HEK293 (cell line): ENCODE results near the gene KCNF1.

Experiments
- CTCF ChIA-PET: fragments of 350-600 bp; formaldehyde crosslinking; extraction: SDS; loops from one replicate; lab custom pipeline; 2021; ENCODE audit warnings: antibody characterized with exemption; lab: Yijun Ruan, JAX
- POLR2A ChIA-PET: fragments of 300-600 bp; formaldehyde crosslinking; extraction: SDS; loops from one replicate; lab custom pipeline; 2020; ENCODE audit warnings: antibody characterized with exemption, inconsistent platforms; lab: Yijun Ruan, JAX
- H3K27ac ChIP-seq: fragments of 200-500 bp; sonication (Bioruptor generic); 2 replicates; pipeline ENCODE4 v1.5.1; 2014; ENCODE audit warnings: low read depth, low read length, control low read depth, inconsistent platforms; ENCODE audit errors: extremely low read depth
- H3K36me3 ChIP-seq, 2 experiments: fragments of 200-500 bp in 1 of 2; sonication (Bioruptor generic) in 1 of 2; 1 replicate in 1 of 2; 2 replicates in 1 of 2; pipeline ENCODE4 v1.5.1; 2014 to 2017; ENCODE audit warnings: inconsistent platforms in 2 of 2, low read length in 2 of 2; ENCODE audit not compliant: control insufficient read depth in 2 of 2, insufficient read depth in 1 of 2
- H3K4me1 ChIP-seq: fragments of 200-500 bp; sonication (Bioruptor generic); 2 replicates; pipeline ENCODE4 v1.5.1; 2014; ENCODE audit warnings: mild to moderate bottlenecking, low read length, inconsistent platforms; ENCODE audit not compliant: control insufficient read depth, insufficient read depth
- H3K4me3 ChIP-seq: 2 replicates; pipeline ENCODE4 v1.5.1; 2011; ENCODE audit warnings: low read depth, mild to moderate bottlenecking, control low read depth, low read length, moderate library complexity
- H3K9me3 ChIP-seq: fragments of 200-500 bp; sonication (Bioruptor generic); 2 replicates; pipeline ENCODE4 v1.5.1; 2014; ENCODE audit warnings: low read depth, low read length, inconsistent platforms; ENCODE audit not compliant: control insufficient read depth, insufficient read depth
- BCL11A ChIP-seq: fragments of 450-650 bp; formaldehyde crosslinking; IDR thresholded peaks from 2 replicates; pipeline ENCODE4 v1.5.1; 2016; ENCODE audit warnings: low read depth, missing biosample characterization, missing genetic modification characterization
- GLI4 ChIP-seq: fragments of 450-650 bp; formaldehyde crosslinking; IDR thresholded peaks from 2 replicates; pipeline ENCODE4 v1.5.1; 2016; ENCODE audit warnings: missing biosample characterization, missing genetic modification characterization
- KLF9 ChIP-seq: fragments of 450-650 bp; formaldehyde crosslinking; IDR thresholded peaks from 2 replicates; pipeline ENCODE4 v1.5.1; 2016; ENCODE audit warnings: missing biosample characterization, missing genetic modification characterization, low read depth
- ZBTB1 ChIP-seq: fragments of 450-650 bp; formaldehyde crosslinking; IDR thresholded peaks from 2 replicates; pipeline ENCODE4 v1.5.1; 2016; ENCODE audit warnings: missing biosample characterization, missing genetic modification characterization
- ZIC2 ChIP-seq: fragments of 450-650 bp; formaldehyde crosslinking; IDR thresholded peaks from 2 replicates; pipeline ENCODE4 v1.5.1; 2016; ENCODE audit warnings: missing biosample characterization, missing genetic modification characterization
- ZNF114 ChIP-seq: fragments of 450-650 bp; formaldehyde crosslinking; IDR thresholded peaks from 2 replicates; pipeline ENCODE4 v1.5.0; 2017; ENCODE audit warnings: missing biosample characterization, missing genetic modification characterization
- ZNF121 ChIP-seq: fragments of 450-650 bp; formaldehyde crosslinking; IDR thresholded peaks from 2 replicates; pipeline ENCODE4 v1.5.1; 2016; ENCODE audit warnings: missing biosample characterization, missing genetic modification characterization
- ZNF239 ChIP-seq: fragments of 450-650 bp; formaldehyde crosslinking; IDR thresholded peaks from 2 replicates; pipeline ENCODE4 v1.5.1; 2016; ENCODE audit warnings: missing biosample characterization, missing genetic modification characterization
- ZNF24 ChIP-seq: fragments of 450-650 bp; formaldehyde crosslinking; IDR thresholded peaks from 2 replicates; pipeline ENCODE4 v1.5.1; 2016; ENCODE audit warnings: missing biosample characterization, missing genetic modification characterization
- ZNF248 ChIP-seq: fragments of 450-650 bp; formaldehyde crosslinking; IDR thresholded peaks from 2 replicates; pipeline ENCODE4 v1.5.1; 2017; ENCODE audit warnings: missing biosample characterization, missing genetic modification characterization
- ZNF423 ChIP-seq: fragments of 450-650 bp; formaldehyde crosslinking; IDR thresholded peaks from 2 replicates; pipeline ENCODE4 v1.5.1; 2016; ENCODE audit warnings: missing biosample characterization, missing genetic modification characterization
- ZNF473 ChIP-seq: fragments of 450-650 bp; formaldehyde crosslinking; IDR thresholded peaks from 2 replicates; pipeline ENCODE4 v1.5.1; 2017; ENCODE audit warnings: missing biosample characterization, missing genetic modification characterization
- ZNF561 ChIP-seq: fragments of 450-650 bp; IDR thresholded peaks from 2 replicates; pipeline ENCODE4 v1.5.1; 2018; ENCODE audit warnings: missing biosample characterization, missing genetic modification characterization, borderline replicate concordance
- TF ChIP-seq, protein P1 (sequence below): fragments of 450-650 bp; formaldehyde crosslinking; IDR thresholded peaks from 2 replicates; pipeline ENCODE4 v1.5.1; 2017; ENCODE audit warnings: missing biosample characterization, missing genetic modification characterization
- TF ChIP-seq, protein P2 (sequence below): fragments of 450-650 bp; formaldehyde crosslinking; IDR thresholded peaks from 2 replicates; pipeline ENCODE4 v1.5.1; 2016; ENCODE audit warnings: missing biosample characterization, missing genetic modification characterization

KCNF1 gene

DNA sequence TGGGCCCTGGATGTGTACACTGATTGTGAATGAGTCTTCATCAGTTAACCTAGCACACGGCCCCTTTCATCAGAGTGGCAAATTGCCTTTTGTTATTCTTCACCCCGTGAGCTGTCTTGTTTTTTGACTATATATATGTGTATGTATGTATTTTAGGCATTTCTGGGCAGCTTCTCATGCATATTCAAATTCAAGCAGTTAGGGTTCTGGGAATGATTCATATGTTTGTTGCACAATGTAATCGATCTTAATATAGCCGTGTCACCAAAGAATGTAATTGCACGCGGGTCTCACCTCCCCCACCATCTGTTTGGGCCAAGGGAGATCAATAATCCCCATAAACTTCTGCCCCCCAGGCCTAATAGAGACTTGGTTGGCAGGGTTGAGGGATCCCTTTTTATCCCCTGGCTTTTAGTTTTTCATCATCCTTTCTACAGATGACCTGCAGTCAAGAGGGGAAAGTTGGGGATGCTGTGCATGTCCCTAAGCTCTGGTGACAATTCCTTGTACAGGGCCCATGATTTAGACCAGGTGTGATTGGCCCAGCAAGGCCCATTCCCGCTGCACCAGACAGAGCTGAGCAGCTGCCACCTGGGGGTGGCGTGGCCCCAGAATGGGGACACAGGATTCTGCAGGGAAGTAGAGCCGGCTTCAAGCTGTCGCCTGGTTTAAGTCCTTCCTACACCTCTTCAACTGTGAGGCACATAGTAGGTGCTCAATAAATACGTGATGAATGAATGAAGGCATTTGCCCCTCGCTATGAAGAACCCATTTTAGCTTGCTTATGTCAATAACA is 19.2 kb downstream of the KCNF1 start:
- POLR2A ChIA-PET = no interaction called here
- CTCF ChIA-PET = interaction anchor here (4.6 kb wide), 1 partner anchor 21 kb away, joined by 28 read pairs; the partner anchor contains the start of gene KCNF1
- no peaks in the 10 kb centered on the region for H3K9me3 ChIP-seq
- no peak overlapping the region for H3K4me3 ChIP-seq
- H3K36me3 ChIP-seq = no peaks in the 10 kb centered on the region
- TF ChIP-seq ZNF121 (no peak), ZNF473 (tag by site-specific recombination) (no peak), ZNF114 (tag by site-specific recombination) (no peak), ZNF423 (tag by site-specific recombination) (no peak), ZNF561 (tag by site-specific recombination) (no peak), KLF9 (tag by site-specific recombination) (no peak), BCL11A (no peak), ZNF24 (no peak), ZBTB1 (no peak), ZNF248 (tag by site-specific recombination) (no peak)
- TF ChIP-seq, protein P1, sequence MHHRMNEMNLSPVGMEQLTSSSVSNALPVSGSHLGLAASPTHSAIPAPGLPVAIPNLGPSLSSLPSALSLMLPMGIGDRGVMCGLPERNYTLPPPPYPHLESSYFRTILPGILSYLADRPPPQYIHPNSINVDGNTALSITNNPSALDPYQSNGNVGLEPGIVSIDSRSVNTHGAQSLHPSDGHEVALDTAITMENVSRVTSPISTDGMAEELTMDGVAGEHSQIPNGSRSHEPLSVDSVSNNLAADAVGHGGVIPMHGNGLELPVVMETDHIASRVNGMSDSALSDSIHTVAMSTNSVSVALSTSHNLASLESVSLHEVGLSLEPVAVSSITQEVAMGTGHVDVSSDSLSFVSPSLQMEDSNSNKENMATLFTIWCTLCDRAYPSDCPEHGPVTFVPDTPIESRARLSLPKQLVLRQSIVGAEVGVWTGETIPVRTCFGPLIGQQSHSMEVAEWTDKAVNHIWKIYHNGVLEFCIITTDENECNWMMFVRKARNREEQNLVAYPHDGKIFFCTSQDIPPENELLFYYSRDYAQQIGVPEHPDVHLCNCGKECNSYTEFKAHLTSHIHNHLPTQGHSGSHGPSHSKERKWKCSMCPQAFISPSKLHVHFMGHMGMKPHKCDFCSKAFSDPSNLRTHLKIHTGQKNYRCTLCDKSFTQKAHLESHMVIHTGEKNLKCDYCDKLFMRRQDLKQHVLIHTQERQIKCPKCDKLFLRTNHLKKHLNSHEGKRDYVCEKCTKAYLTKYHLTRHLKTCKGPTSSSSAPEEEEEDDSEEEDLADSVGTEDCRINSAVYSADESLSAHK (tag by site-specific recombination) = no peak
- TF ChIP-seq, protein P2, sequence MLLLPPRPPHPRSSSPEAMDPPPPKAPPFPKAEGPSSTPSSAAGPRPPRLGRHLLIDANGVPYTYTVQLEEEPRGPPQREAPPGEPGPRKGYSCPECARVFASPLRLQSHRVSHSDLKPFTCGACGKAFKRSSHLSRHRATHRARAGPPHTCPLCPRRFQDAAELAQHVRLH (tag by site-specific recombination) = no peak
- H3K4me1 ChIP-seq = peaks cover under 1% of the 10 kb centered on the region
- H3K27ac ChIP-seq = no peak overlapping the region

DNA sequence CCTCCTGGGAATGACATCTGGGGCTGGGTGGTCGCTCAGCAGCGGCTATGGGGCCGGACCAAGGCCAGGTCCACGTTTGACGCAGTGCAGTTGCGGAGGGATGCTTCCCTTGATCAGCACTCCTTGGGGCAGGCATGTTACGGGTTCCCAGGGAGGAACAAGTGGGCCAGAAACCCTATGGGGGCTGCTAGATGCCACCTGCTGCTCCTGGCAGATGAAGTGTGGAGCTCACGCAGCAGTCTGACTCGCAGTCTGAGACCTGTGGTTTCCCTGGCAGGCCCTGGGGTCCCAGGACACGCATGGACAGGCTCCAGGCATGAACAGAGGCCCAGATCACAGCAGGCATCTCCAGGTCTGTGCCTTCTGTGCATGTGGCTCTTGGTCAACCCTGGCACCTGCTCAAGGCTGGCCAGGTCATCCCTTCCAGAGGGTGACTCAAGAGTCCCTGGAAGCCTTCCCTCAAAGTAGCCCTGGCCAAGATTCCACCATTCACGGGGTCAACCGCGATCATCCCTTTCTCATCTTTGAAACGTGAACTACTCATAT is 20.0 kb downstream of the KCNF1 start:
- Histone ChIP-seq H3K27ac (no peak overlapping the region), H3K4me1 (peaks cover 3% of the 10 kb centered on the region), H3K4me3 (no peak overlapping the region), H3K36me3 (no peaks in the 10 kb centered on the region), H3K9me3 (no peaks in the 10 kb centered on the region)
- CTCF ChIA-PET = interaction anchor here (0.6 kb wide), 1 partner anchor 99 kb away, joined by 4 read pairs; no protein-coding TSS in a partner anchor
- TF ChIP-seq ZIC2 = peak; percentile 56
- no peak for TF ChIP-seq GLI4
- POLR2A ChIA-PET = no interaction called here

DNA sequence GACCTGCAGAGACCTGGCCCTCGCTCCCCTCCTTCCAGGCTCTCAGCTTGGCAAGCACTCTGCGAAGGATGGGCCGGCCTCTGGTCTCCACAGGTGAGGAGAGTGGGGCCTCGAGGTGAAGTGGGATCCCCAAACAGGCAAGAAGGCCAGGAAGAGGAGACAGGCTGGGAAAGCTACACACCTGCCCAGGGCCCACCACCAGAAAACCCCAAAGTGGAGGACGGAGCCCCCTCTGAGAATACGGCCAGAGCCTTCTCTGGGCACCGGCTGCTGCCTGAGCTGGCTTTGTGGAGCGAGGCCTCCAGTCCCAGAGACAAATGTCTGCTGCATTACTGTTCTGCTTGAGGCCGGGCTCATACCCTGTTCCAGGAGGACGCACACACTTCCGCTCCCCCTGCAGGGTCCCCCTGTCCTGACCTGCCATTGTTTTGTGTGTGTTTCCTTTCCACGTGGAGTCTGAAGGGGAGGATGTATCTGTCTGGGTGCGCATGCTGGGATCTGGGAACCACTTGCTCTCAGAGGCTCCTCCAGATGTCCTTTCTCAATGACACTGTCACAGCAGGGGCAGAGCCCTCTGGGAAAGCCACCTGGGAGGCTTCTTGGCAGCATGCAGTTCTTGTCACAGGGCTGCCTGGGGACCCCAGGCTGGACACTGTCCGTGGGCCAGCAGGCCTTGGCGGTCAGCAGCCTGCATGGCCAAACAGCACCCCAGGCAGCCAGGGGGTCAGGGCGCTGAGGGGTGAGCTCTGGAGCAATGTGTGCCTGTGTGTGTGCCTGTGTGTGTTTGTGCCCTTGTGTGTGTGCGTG is 20.8 kb downstream of the KCNF1 start:
- no peak for TF ChIP-seq ZNF239
- TF ChIP-seq ZIC2 = peak; percentile 64
- Histone ChIP-seq H3K9me3 (no peaks in the 10 kb centered on the region), H3K36me3 (no peaks in the 10 kb centered on the region), H3K4me1 (peaks cover 3% of the 10 kb centered on the region), H3K4me3 (no peak overlapping the region), H3K27ac (no peak overlapping the region)
- ChIA-PET CTCF (interaction anchor here (0.6 kb wide), 1 partner anchor 100 kb away, joined by 4 read pairs; no protein-coding TSS in a partner anchor), POLR2A (no interaction called here)
